GM19023 (cell line): ENCODE data around the gene FMN2.

ENCODE experiments used
- ATAC-seq: cut with Tn5 transposase; IDR thresholded peaks from one replicate; pipeline ENCODE4 v1.9.1; 2021; ENCODE audit warnings: mild to moderate bottlenecking, moderate library complexity; ENCODE audit not compliant: unreplicated experiment

The FMN2 gene

DNA sequence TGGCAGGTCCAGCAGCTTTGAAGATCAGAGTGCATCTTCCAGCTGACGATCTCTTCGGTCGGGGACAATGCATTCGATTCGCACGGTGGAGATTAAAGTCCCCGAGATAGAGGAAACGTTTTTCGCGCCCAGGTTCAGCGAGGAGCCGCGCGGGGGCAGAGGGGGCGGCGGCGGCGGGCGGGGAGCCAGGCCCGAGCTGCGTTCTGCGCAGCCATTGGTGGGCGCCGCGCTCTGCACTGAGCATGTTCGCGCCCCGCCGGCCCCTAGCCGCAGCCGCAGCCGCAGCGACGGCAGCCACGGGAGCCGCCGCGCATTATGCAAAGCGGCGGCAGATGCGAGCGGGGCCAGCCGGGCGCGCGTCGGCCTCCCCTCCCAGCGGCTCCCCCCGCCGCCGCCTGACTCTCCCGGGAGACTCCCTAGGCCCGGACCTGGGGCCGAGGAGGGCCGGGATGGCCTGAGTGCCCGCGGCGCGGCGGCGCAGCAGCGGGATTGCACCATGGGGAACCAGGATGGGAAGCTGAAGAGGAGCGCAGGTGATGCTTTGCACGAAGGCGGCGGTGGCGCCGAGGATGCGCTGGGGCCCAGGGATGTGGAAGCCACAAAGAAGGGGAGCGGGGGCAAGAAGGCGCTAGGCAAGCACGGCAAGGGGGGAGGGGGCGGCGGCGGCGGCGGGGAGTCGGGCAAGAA, at the start of gene FMN2:
Gene FMN2 (plus strand): TSS at position 270 of the 687 bp plus-strand sequence. CDS start 227 bp downstream, at position 497.
- no peak for ATAC-seq

DNA sequence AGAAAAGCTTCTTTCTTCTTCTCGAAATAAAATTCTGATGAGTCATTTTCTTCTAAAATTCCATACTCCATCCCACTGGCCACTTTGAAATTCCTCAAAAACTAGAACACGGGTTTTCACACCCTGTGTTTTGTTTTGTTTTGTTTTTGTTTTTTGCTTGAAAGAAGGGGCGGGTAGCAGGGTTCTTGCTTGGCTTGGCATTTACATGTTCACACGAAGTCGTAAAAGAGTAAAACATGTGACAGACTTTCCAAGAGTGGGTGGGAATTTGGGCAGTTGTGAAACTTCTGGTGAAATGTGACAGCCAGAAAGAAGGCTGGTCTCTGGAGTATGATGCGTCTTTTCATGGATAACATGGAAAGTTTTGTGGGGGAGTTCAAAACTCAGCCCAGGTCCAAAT, 47.1 kb upstream of the FMN2 start:
- no peak for ATAC-seq

DNA sequence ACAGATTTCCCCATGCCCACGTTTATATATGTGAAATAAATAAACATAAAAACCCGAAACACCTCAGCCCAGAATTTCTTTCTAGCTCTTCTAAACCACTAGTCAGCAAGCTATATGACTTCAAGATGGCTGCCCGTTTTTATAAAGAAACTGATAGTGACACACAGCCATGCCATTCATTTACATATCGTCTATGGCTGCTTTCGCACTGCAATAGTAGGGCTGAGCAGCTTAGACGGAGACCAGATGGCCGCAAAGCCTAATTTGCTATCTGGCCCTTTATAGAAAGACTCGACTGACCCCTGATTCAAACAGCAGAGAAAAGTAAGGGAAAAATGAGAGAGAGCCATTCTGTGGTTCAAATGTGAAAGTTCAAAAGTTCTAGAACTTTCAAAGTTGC, 45.7 kb upstream of the FMN2 start:
- ATAC-seq = no peak

DNA sequence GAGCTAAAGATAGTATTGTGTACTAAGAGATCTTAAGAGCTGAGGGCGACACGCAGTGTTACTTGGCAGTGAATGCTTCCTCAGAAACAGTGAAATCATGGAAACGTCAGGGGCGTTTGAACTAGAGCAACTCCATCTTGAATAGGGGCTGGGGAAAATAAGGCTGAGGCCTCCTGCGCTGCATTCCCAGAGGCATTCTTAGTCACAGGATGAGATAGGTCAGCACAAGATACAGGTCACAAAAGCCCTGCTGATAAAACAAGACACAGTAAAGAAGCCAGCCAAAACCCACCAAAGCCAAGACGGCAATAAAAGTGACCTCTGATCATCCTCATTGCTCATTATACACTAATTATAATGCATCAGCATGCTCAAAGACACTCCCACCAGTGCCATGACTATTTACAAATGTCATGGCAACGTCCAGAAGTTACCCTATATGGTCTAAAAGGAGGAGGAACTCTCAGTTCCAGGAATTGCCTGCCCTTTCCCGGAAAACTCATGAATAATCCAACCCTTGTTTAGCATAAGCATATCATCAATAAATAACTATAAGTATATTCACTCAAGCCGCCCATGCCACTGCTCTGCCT, 37.5 kb upstream of the FMN2 start:
- no peak for ATAC-seq

DNA sequence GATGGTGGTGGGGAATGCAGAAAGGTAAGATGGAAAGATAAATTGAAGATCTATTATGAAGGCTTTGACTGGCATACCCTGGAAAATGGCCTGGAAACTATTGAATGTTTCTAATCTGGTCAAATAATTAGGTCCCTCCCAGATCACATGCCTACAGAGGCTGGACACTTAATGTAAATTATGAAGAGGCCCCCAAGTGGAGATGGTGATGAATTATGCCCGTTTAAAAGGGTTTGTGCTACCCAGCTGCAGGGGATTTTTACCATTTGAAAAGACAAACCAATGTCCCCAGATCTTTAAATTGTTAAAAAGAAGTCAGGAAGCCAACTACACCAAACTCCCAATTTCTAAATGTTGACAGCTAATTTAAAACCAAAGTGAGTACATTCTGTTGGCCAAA, 35.7 kb upstream of the FMN2 start:
- ATAC-seq = no peak

DNA sequence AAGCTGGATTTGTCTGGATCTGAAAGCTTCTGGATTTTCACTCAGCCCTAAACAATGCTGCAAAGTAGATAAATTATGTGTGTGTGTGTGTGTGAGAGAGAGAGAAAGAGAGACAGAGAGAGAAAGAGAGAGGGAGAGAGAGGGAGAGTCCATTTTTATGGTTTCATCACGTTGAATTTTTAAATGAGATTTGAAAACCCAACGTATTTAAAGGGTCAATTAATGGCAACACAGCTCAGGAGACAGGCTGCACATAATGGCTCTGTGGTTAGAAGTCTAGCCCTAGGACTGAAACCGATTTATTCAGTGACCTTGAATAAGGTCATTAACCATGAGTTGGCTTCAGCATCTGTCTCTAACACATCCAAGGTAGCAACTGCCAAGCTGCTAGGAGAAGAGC, 35.3 kb upstream of the FMN2 start:
- ATAC-seq = no peak

DNA sequence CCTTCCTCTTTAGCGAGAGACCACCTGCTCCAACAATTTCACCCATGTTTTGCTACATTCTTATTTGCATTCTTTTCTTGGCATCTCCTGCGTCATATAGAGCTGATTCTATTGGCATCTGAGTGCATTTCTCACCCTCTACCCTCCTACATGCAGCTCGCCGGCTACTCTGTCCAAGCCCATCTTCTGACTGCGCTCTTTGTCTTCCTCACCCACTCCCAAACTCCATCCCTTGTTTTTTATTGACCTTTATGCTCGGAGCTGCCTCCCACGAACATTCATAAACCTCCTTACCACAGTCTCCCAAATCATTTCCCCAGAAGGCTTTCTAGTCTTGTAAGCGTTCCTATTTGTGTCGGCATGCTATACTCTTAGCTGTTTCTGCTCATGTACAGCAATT, 33.6 kb upstream of the FMN2 start:
- no peak for ATAC-seq

DNA sequence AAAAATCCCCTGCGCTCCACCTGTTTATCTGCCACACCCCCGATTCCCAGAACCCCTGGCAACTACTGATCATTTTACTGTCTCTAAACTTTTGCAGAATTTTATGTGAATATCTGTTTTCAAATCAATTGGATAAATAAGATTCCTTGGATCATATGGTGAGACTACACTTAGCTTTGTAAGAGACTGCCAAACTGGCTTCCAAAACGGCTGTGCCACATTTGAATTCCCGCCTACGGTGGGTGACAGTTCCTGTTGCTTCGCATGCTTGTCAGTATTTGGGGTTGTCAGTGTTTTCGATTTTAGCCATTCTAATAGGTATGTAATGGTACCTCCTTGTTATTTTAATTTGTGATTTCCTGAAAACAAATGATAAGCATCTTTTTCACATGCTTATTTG, 22.7 kb upstream of the FMN2 start:
- no peak for ATAC-seq

DNA sequence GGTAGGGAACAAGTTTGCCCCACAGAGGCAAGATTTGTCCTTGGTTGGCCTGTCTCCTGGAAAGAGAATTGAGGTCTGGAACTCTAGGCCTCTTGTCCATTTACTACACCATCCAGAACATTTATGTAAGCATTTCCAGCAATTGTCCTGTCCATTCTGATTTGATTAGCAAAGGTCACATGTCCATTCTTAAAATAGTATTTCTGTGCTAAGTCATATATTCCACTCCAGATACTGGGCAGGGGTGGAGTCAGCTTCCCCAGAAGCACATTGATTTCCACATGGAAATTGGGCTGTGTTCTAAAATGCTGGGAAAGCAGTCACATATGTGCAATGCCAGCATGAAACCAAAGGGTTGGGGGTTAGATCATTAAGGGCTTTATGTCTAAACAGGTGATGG, 21.5 kb upstream of the FMN2 start:
- ATAC-seq = no peak

DNA sequence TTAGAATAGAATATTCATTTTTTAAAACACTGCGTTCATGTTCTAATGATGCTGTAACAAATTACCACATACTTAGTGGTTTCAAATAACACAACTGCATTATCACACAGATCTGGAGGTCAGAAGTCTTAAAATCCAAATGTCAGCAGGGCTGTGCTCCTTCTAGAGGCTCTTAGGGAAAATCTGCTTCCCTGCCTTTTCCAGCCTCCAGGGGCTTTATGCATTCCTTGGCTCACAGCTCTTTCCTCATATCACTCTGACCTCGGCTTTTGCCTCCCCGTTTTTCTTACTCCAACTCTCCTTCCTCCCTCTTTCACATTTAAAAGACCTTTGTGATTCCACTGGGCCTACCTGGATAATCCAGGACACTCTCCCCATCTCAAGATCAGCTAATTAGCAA, 18.6 kb upstream of the FMN2 start:
- ATAC-seq = no peak

DNA sequence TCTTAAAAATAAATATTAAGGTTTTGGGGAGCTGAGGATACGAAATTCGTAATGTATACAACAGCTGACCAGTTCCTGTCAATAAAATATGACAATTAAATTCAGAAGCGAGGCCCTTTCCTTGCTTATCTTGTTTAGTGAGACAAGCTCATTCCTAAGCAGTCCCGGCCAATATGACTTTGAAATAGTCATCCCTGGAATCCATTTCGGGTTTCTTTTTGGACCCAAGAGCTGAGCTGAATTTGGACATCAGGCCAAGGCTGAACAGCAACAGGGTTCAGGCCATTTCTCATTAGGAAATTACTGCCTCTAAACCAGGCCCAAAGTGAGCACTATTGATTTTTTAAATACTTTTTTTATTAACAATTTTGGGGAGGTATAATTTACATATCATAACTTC, 17.3 kb upstream of the FMN2 start:
- ATAC-seq = no peak

DNA sequence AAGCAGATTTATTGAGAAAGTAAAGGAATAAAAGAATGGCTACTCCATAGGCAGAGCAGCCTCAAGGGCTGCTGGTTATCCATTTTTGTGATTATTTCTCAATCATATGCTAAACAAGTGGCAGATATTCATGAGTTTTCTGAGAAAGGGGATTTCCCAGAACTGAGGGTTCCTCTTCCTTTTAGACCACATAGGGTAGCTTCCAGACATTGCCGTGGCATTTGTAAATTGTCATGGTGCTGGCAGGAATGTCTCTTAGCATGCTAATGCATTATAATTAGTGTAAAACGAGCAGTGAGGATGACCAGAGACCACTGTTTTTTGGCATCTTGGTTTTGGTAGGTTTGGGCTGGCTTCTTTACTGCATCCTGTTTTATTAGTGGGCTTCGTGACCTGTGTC, 16.8 kb upstream of the FMN2 start:
- no peak for ATAC-seq

DNA sequence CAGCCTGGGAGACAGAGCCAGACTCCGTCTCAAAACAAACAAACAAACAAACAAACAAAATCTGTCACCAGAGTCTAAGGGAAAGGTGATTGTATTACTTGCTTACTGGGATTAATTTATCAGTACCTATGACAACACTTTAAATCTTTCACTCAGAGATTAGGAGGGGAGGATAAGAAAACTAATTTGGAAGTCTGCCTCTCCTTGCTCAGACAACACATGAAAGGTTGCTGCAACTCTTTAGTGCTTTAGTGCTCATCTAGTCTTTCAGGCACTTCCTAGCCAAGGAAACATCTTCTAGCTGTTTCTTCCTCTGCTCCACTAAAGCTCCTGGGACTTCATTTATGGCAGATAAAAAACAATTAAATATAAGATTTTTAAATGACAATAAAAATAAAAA, 7.3 kb upstream of the FMN2 start:
- ATAC-seq = no peak

DNA sequence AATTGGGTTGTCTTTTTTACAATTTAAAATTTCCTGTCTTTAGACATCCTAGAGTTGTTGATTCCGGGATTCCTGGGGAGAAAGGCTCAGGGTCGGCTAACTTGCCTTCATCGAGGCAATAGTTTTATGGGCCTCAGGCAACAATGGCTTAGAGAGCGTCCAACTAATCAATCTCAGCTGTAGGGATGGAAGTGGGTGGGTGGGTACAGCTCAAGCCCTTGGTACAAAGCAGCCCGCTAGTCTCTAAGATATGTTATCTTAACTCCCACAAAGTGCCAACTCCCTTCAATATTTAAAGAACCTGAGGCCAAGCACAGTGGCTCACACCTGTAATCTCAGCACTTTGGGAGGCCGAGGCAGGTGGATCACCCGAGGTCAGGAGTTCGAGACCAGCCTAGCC, 6.9 kb upstream of the FMN2 start:
- no peak for ATAC-seq

DNA sequence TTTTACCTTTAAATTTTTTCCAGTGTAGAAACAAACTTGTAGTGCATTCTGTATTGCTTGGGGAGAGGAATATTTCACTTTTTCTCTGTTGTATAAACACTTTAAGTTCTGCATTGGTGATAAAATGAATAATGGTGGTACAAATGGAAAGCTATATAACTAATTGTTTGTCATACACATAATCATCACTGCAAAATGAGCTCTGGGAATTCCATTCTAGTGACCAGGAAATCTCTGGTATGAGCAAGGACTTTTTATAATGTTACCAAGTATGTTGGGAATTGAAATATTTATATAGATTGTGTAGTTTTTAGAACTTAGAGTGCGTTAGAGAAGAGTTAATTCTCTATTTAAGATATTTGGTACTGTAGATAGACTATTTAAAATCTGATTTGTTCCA, 5.0 kb upstream of the FMN2 start:
- no peak for ATAC-seq

DNA sequence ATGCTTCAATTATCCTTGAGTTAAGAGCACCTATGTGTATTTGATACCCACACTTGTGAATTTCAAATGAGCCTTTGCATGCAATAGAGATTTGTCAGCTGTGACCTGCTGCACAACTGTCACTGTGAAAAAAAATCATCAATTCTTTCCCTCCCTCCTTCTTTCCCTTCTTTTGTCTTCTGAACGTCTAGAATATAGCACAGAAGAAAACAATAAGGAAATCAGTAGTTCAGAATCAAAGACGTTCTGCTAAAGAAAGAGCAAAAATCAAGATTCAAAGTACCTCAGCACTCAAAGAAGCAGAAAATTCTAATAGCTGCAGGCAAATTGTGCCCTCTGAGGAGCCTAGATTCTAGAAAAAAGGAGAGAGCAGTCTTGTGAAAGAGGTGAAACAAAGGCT, 1.7 kb upstream of the FMN2 start:
- ATAC-seq = no peak

DNA sequence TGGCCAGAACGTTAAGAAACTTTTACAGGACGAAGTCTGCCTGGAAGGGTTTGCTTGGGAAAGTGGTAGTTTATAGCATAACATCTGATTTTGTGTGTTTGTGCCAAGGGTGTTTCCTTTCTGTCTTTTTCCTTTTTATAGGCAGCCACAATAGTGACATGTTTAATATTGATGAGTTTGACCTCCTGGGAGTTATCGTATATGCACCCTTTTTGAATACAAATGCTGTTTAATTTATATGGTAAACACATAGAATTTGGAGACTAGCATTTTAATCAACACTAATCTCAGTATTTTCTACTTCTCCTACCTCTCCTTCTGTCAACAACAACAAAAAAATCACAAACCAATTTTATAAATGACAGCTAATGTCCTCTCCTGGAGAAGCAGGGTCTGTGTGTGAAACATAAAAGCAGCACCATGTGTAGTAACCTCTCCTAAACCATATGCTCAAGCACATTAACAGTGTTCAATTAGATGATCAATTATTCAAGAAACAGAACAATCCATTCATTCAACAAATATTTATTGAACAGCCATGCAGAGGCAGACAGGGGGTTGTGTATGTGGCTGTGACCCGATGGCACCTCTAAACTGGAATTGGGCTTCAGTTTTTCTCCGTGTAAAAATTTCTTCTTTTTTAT, 604 bp upstream of the FMN2 start:
- ATAC-seq = no peak

DNA sequence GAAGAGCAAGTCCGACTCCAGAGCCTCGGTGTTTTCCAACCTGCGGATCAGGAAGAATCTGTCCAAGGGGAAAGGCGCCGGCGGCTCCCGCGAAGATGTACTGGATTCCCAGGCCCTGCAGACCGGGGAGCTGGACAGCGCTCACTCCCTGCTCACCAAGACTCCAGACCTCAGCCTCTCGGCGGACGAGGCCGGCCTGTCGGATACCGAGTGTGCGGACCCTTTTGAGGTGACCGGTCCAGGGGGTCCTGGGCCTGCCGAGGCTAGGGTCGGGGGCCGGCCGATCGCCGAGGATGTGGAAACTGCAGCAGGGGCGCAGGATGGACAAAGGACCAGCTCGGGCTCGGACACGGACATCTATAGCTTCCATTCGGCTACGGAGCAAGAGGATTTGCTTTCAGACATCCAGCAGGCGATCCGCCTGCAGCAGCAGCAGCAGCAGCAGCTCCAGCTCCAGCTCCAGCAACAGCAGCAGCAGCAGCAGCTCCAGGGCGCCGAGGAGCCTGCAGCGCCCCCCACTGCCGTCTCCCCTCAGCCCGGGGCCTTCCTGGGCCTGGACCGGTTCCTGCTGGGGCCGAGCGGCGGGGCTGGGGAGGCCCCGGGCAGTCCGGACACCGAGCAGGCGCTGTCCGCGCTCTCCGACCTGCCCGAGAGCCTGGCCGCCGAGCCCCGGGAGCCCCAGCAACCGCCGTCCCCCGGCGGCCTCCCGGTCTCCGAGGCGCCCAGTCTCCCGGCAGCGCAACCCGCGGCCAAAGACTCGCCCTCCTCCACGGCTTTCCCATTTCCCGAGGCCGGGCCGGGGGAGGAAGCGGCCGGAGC, 827 bp downstream of the FMN2 start:
- ATAC-seq = no peak

DNA sequence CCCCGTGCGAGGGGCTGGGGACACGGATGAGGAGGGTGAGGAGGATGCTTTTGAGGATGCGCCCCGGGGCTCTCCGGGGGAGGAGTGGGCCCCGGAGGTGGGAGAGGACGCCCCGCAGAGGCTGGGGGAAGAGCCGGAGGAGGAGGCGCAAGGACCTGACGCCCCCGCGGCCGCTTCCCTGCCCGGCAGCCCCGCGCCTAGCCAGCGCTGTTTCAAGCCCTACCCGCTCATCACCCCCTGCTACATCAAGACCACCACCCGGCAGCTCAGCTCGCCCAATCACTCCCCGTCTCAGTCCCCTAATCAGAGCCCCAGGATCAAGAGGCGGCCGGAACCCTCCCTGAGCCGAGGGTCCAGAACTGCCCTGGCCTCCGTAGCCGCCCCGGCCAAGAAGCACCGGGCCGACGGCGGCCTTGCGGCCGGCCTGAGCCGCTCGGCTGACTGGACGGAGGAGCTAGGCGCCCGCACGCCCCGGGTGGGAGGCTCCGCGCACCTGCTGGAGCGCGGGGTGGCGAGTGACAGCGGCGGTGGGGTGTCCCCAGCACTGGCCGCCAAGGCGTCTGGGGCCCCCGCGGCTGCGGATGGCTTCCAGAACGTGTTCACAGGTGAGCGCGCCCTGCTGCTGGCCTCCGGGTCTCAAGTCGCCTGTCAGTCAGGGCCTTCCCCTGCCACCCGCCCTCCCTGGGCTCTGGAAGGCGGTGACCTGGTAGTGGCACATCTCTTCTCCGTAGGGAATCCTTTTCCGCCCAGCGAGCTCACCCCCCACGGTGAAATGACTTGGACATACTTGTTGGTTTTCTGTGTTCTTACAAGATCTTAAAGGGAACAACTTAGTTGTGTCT, 1.7 kb downstream of the FMN2 start:
- no peak for ATAC-seq

DNA sequence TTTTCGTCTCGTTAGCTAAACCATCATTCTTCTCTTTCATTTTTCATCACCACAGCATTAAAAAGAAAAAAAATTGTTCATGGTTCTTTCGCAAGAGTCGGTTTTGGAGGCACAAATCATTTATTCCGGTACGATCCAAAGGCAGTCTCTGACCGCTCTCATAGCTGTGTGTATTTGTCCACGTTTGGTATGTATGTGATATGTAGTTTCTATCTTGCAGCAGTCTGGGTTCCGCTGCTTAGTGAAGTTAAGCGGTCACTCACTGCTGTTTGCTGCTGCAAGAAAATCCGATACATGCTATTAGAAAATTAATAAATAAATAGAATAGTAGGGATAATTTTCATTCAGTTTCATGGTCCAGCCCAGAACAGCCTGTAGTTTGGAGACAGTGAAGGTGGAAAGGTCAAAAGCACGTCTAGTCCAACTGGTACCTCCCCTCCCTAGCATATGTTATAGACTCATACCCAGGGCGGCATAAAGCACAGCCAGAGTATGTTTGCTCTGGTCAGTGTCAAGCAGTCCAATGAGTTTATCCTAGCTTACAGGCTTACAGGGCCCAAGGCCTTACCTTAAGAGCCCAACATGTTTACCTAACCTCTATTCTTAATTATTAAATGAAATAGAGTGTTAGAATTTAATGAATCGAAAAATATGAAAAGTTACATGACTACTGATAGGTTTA, 2.5 kb downstream of the FMN2 start:
- ATAC-seq = no peak
